GM11168 (cell line): ENCODE measurements around the gene FXYD6.

Experiments used
- in situ Hi-C: fragments of 300-500 bp; cut with MboI; formaldehyde crosslinking; loops from one replicate; pipeline ENCODE4 v1.12.0; 2022; ENCODE audit warnings: low sequenced_read_pairs; ENCODE audit not compliant: unreplicated experiment

FXYD6 gene

GRCh38 chr11:117888139-117888566 is 11.7 kb upstream of the FXYD6 start:
- in situ Hi-C loops = no loop called here

- in situ Hi-C loops = no loop called here
Measured at GRCh38 chr11:117887431-117888138, 11.1 kb upstream of the FXYD6 start.

DNA sequence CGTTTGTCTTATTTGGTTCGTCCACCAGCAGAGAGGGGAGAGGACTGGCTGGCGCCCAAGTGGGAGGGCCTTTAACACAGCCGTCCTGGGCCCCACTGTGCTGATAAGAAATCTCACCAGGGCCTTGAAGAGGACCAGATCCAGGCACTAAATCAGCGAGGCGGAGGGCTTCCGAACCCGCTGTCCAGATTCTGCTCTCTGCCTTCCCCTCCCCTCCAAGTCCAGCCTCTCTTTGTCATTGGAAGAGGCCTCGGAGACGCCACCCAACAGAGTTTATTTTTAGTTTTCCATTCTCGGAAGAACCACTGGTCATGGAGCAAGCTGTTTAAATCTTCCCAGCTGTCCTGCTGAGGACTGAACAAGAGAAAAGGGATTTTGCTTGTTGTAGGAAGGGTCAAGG is 9.3 kb upstream of the FXYD6 start:
- in situ Hi-C loops = no loop called here

- in situ Hi-C loops = no loop called here
Measured at GRCh38 chr11:117884994-117885393, 8.5 kb upstream of the FXYD6 start.

DNA sequence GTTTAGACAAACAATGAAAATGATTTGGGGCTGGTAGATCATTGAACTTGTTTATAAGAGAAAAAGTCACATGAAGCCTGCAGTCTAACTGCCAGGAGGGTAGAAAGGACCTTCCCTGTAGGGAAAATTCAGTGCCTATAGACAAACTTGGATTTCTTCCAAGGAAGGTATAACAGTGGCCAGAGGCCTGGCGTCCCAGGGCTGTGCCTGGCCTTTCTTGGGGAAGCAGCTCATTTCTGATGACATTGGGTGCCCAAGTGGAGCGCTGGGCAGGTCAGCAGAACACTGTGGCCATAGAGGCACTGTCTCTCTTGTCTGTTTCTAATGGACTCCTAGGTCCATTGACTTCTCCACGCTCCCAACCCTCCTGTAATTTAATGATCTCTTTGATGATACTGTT is 6.6 kb upstream of the FXYD6 start:
- in situ Hi-C loops = no loop called here

DNA sequence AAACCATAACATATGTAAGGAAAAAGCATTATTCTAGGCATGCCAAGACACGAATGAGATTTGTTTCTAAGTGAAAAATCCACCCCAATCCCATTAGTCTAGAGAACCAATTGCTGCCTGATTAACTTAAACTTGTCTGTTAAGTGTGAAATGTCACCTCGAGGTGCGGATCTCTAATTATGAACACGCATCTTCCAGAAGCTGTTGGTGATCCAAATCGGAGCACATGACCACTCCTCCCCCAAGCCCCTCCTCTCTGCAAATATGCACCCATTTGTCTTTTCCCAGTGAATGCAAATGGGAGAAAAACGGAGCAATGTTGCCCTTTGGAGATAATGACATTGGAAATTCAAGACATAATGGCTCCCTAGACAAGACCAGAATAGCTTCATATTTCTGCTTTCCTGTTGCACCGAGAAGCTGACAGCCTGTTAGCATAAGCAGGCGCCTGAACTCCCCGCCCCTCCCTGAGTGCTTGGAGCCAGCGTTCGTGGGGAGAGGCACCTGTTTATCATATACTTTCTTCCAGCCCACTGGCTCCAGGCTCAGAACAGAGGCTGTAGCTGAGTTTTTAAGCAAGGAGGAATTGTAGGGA is 6.0 kb upstream of the FXYD6 start:
- in situ Hi-C loops = no loop called here

GRCh38 chr11:117881217-117881616 is 4.8 kb upstream of the FXYD6 start:
- in situ Hi-C loops = no loop called here

- in situ Hi-C loops = no loop called here
Measured at GRCh38 chr11:117879516-117880480, 3.3 kb upstream of the FXYD6 start.

DNA sequence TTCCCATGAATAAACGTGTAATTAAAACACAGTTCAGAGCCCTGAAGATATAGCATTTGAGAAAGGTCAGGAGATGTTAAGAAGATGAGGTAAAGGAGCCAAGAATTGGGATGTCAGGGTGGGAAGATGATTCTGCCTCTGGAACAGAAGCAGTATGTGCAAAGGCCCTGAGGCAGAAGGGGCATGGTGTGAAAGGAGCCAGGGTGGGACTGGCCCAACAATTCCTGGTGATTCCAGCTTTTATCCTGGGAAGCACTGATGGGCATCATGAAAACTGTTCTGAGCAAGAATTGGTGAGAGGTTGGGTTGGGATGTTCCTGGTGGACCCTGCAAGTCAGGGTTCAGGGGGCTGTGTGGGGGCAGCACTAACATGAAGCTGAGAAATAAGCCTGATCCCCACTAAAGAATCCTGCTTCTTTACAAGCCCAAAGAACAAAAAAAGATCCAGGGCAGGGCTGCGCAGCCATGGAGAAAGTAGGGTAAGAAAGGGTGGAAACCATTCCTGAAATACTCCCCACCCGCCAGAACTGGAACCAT is 2.5 kb upstream of the FXYD6 start:
- in situ Hi-C loops = no loop called here

DNA sequence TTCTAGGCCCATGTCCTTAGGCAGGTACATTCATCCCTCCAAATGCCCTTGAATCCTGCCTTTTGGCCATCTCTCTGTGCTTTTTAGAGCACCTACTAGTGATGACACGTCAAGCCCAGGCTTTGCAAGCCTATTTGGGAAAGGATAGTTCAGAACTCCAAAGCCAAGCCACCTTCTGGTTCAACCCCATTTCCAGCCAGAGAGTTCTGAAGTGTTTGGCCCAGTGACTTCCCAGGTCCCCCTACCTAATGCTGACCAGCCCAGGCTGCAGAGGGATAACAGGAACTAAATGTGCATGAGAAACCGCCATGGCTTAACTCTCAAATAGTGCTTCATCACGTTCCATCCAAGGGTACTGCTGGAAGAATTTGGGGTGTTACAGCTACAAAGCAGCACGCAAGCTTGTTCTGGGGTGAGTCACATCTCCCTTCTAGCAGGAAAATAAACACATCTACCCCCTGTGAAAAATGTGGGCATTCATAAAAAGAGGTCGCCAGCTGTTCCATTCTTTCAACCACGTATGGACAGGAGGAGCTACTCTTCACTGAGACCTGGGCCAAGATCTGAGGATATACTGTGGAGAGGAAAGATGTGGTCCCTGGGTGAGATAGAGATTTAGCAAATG is 2.0 kb upstream of the FXYD6 start:
- in situ Hi-C loops = no loop called here

DNA sequence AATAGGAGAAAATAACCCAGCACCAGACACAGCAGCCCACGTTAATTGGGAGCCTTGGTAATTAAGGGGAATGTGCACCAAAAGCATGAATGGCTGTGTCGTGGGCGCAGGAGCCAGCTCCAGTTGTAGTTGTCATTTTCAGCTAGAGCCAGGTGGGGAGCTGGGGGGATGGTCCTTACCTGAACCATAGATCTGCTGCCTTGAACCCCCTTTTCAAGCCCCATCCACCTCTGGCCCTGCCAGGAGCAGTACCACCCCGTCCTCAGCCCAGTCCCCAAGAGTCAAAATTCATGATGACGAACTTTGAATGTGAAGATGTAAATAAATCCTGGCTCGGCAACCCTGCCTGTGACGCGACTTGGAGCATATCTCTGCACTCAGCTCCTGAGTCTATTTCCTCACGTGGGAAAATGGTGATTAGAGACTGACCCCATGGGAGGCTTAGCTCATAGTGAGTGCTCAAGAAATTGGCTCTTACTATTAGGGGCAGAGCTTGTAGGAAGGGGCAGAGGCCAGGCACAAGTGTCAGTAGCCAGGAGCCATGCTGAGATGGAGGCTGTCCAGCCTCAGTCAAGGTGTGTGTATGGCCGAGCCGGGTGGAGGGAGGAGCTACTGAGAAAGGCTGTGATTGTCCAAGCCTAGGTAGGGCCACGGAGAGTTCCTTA is 794 bp upstream of the FXYD6 start:
- in situ Hi-C loops = no loop called here

DNA sequence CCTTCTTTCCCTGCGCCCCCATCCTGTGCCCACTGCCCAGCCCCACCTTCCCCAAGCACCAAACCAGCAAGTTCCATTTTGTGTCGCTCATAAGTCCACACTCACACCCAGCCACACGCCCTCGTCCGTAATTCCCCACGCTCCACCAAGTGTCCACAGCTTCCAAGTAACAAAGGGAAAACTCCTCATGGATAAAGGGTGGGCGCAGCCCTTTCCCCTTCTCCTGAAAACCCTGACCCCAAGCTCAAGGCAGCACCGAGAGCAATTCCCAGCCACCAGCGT is 458 bp downstream of the FXYD6 start:
- in situ Hi-C loops = no loop called here

DNA sequence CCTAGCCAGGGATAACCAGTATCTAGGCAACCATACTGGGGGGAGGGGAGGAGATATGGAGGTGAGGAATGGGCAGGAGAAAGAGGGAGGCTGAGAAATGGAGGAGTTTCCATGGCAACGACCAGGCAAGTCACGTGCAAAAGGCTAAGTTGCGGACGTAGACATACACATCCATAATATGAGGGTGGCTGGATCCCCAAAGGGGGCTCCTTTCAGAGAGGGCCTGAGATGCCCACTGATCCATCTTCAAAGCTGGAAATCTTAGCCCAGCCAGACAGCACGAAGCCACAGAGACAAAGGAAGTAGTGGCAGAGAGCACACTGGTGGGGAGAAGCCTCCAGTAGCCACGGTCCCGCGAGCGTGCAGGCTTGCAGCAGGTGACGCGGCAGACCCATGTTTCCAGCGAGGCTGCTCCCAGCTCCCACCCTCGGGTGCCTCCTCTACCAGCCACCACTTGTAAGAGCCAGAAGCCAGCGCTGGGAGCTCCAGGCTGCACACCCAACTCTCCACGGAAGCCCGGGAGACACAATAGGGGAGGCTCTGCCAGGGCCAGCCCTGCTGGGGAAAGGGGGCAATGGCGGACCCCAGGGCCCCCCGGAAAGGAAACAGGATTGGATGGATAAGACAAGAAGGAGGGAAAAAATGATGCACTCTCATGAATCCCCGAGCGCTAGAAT is 938 bp downstream of the FXYD6 start:
- in situ Hi-C loops = no loop called here

- in situ Hi-C loops = no loop called here
Measured at GRCh38 chr11:117874910-117875381, 1.5 kb downstream of the FXYD6 start.

DNA sequence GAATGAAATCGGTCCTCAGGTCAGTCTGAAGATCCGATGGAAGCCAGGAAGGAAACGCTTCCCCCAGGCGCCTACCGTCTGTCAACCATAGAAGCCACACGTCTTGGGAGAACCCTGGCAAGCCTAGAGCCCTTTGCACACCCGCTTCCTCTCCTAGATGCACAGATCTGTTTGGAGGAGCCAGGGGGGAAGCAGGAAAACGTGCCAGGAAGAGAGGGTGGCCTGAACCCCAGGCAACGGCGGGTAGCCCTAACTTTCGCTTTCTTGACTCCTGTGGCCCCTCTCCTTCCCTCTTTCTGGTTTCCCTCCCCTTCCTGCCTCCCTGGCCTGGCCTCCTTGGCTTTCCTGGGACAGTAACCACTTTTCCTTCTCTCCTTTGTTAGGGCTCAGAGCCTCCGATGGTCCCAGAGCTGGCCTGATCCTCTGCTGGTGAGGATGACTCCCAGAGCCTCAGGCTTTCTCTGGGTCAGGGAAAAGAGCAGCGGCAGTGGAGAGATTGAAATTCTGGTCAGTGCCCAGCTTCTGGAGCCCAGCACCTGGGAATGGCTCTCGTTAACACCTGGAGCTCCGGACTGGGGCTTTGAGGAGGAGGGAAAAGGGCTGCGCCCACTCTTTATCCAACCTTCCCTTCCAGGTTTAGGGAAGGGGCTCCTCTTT is 2.1 kb downstream of the FXYD6 start:
- in situ Hi-C loops = no loop called here

DNA sequence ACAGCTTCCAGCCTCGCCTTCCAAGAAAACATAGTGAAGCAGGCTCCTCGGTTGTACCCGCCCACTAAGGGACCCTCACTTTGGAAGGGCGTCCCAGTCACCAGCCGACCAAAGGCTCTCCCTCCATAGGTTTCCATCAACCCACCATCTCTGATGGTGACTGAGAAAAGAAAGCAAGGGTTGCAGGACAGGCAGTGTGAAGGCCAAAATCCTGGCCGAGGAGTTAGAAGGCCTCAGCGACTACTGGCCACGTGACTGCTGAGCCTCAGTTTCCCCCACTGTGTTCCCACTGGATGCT is 2.7 kb downstream of the FXYD6 start:
- in situ Hi-C loops = no loop called here

DNA sequence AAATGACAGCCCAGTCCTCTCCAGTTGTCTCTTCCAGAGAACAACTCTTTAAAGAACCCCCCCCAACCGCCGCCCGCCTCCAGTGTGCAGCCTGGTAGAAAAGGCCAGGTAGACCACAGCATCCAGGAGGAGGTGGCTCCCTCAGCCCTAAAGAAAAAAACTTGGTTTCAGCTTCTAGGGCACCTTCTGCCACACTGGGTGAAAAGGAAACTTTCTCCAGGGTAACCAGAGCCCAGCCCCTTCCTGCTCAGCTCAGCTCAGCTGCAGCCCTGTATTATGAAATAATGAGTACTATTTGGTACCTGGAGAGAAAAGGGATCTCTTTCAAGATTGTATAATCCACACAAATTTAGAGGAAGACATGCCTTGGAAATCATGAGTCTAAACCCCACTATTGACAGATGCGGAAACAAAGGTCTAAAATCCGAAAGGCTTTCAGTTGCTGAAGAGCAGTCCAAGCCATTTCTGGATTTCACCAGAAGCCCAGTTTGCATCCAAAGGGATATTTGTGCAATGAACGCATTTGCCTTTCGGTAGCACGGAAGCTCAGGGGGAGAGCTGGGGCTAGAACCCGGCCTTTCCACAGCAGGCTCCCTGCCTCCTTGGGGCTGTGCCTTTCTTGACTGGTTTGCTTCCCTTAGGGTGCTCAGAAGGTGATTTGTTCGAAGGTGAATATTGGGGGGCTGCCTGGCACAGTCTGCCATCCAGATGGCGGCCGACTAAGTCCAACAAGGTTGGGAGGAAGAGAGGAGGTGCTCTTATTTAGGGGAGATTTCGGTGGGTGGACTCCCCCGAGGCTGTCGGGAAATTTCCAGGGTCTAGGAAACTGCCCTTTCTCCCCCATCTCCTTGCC is 3.3 kb downstream of the FXYD6 start:
- in situ Hi-C loops = no loop called here

GRCh38 chr11:117872420-117872961 is 4.0 kb downstream of the FXYD6 start:
- in situ Hi-C loops = no loop called here
